Activated CD4-positive, alpha-beta T cell treated with anti-CD3 and anti-CD28 coated beads for 4 hours (primary cell): ENCODE measurements around the gene TAB2.
"Not testable (repeated sequence)": the region's sequence is repeated elsewhere in the genome, so short reads cannot be mapped to it uniquely, and the experiment has no call there.

ENCODE experiments used
- DNase-seq, 2 donors: peaks; one replicate each; pipeline ENCODE4 v3.0.0-alpha.2; 2020

Gene TAB2

DNA sequence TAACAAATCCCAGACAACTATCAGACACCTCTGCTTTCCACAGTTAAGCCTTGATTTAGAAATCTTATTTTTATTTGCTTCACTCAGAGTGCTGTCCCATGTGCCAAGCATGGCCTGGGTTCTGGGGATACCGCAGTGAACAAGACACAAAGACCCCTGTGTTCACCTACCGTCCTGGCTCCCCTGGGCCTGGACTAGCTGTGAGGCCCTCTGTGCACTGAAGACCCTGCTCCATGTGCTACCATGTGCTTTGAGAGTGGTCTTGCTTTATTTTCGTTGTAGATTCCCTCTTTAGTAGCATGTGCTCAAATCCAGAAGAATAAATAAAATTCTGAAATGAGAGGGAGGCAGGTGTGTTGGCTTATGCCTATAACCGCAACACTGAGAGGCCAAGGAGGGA, 105.1 kb downstream of the TAB2 start:
- DNase-seq: no peak

DNA sequence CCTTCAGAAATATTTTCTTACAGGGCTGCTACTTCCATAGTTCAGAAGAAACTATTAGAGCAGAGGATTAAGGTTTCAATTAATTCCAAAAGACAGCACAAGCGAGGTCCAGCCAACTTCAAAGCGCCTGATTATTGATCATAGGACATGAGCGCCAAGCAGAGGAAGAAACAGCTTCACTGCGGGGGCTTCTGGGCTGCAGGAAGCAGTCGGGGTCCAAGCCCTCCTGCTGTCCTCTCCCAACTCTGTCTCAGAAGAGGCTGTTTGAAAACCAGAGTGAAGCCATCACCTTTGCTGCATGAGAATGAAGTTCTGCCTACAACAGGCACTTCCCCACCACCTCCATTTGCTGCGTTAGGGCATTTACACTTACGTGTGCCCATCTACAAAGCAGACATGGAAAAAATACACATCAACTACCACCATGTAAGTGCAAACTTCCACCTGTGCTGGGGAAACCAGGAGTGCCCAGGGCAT, 106.5 kb downstream of the TAB2 start:
- DNase-seq: no peak

DNA sequence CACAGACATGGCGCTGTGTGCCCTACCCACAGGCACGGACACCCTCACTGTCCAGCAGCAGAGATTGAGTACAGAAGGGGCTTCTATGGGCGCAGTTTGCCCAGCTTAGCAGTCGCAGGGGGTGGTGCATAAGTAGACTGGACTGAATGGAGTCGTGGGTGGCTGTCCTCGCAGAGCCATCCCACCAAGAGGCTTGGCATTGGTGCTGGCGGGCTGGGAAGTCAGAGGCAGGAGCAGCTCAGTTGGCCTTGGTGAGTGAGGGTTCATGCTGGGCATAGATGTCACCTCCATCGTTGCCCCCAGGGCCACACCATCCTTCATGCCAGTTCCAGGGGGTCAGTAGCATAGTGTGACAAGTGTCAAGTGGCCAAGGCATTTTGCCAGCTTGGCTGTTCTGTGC, 107.7 kb downstream of the TAB2 start:
- DNase-seq: no peak

DNA sequence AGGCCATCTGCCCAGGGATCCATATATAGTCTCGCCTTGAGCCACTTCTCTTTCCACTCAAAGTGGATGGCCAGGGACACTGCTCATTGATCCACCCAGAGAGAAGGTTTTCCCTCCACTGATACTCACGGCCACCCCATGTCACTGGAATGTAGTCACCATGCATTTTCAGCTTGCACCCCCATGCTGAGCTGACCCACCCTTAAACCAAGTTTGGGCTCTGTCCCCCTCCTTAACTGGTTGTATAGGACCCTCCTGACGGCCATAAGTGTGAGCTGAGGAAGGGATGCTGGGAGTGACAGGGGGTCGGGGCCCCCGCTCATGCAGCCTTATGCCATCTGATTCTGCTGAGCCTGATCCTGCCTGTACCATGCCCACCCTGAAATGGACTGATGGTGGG, 108.2 kb downstream of the TAB2 start:
- DNase-seq: no peak

DNA sequence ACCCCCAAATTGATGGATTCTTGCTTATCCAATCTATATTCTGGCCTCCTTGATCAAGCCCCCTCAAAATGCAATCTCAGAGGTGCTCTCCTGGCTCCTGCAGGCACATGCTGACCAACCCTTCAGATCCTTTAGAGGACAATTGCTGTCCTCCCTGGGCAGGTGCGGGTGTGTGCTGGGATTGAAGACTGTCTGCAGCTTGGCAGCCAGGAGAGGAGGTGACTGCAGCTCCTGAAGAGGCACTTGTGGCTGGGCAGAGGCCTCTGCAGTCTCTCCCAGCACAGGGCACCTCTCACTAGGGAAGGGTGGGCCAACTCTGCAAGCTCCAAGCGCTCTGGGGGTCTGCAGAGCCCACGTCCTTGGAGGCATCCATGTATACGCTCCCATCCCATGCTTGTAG, 111.1 kb downstream of the TAB2 start:
- no peak for DNase-seq

DNA sequence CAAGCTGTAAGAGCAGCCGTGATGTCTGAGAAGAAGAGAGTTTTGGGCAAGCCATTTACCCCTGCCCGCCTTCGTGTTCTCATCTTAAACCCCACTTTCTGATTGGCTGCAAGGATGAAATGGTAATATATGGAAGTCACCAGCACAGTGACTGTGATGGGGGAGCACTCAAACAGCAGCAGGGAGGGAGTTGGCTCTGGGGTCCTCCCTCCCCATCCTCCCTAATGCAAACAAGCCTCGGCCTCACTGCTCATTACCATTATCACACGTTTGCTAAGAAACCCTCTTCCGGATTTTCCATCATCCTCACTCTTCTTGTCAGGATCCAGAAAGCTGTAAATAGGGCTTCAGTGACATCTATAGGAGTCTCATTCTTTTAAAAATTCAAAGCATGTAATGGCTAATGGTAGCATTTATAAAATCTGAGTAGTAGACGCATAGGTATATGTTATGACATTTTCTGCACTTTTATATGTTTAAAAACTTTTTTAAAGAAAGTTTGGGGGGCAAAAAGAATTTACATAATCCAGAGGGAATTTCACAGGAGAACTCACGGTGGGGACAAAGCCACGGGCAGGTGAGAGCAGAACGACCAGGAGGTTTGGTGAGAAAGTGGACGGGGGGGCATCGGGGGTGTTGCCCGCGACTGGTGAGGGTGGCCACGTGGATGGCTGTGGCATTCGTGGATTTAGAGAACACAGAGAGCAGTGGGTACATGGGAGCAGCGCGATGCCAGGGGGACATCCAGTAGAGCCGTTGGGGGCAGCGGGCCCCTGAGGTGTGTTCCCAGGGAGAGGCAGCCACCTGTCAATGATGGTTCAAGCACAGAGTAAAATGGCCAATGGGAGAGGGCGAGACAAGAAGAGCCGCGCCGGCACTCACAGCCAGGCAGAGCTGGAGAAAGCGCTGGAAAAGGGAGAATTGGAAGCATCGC, 112.2 kb downstream of the TAB2 start:
- no peak for DNase-seq

DNA sequence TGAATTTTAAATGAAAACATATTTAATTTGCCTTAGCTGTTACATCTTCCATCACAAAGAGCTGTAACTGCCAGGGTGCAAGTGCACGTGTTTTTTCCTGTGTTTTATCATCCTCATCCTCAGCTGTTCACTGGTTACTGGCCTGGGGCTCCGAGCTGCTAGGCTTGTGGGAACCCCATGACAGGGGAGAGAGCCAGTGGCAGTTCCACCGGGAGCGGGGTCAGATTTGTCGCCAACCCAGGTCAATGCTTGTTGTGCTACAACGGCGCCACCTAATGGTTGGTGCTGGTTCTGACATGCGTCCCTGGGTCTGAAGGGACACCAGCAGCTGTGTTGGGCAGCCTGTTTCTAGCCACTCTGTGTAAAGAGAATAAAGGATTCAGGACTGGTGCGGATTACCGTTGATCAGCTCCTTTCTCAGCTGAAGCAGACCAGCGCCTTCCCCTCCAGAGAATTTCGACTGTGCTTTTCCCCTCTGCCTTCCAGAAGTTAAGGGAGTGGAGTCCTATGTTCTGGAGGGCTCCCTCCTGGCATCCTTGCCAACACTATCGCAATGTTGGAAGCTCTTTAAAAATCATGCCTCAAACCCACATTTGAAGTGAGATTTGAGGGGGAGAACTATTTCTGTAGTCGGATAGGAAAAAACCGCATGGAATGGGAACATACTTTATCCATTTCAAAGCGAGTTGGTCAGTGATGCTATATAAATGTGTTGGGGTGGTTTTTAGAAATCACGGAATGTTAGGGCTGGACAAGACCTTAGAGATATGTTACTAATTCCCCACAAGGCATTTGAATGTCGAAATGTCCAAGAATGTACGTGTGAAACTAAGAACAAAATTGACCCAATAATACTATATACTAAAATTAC, 114.6 kb downstream of the TAB2 start:
- DNase-seq: peak; percentile 86 to 94

DNA sequence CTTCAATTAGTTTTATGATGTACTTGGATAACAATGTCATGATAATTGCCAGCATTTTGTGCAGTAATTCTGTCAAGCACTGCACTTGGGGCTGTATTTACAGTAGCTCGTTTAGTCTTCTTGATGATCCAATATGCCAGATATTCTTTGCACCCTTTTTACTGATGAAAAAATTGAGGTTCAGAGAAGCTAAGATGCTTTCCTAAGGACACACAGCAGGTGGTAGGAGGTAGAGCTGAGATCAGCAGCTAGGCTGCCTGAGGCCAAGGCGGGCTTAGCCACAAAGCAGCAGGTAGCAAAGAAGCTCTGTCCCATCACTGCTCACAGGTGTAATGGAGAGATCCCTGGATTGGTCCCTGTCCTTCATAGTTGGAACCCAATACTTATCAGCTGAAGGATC, 115.9 kb downstream of the TAB2 start:
- DNase-seq: no peak

DNA sequence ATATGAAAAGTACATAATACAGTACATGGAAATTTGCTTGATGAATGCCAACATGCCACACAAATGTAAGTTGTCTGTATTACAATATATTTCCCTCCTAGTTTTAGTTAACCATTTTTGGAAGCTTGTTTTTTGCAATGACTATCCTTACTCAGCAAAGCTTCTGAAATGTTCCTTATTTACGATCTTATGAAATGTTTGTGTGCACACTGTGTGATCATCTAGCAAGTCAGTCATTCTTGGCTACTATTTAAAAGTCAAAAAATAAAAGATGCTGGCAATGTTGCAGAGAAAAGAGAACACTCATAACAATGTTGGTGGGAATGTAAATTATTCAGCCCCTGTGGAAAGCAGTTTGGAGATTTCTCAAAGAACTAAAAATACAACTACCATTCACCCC, 116.4 kb downstream of the TAB2 start:
- no peak for DNase-seq

DNA sequence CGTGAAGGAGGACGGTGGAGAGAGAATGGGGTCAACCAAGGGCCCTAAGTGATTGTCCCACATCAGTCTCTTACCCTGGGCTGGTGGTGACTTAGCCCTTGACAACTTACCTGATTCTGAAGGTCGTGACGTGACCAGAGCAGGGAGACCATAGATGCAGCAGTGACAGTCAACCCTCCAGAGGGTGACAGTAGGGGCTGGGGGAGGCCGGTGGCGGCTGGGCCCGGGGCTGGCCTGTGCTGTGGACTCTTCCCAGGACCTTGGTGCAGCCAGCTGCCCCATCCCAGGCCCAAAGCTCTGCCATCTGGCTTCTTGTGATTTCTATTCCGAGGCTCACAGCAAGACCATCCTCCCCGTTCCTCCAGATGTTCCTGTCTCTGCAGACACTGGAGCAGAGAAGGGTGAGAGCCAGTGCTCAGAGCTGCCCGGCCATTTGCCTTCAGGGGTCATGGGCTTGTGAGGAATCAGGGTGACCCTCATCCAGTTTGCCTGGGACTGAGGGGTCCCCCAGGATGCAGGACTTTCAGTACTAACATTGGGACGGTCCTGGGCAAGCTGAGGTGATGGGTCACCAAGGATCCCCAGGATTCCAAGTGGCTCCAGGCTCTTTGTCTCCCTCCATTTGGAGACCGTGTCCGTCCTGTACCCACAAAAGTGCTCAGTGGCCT, 118.5 kb downstream of the TAB2 start:
- DNase-seq: no peak

DNA sequence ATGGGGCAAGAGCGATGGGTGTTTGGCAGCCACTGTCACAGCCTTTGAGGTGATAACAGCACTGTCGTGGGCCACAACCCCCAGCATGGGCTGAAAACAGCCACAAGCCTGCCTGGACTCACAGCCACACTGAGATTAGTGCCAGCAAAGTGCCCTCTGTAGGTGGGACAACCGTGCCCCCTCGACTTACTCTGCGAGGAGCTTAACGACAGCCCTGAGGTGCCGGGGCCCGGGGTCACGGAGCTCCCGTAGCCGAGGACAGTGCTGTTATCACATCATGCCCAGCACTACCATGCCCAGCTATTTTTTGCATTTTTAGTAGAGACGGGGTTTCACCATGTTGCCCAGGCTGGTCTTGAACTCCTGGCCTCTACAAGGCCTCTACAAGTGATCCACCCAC, 119.1 kb downstream of the TAB2 start:
- DNase-seq: no peak

DNA sequence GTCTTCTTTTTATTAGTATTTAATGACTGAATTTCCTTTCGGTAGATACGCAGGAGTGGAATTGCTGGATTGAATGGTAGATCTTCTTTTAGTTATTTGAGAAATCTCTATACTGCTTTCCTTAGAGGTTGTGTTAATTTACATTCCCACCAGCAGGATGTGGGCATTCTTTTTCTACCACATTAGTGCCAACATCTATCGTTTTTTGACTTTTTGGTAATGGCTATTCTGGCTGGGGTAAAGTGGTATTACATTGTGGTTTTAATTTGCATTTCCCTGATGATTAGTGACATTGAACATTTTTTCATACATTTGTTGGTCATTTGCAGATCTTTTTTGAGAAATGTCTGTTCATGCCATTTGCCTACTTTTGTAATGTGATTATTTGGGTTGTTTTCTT, 119.7 kb downstream of the TAB2 start:
- no peak for DNase-seq

DNA sequence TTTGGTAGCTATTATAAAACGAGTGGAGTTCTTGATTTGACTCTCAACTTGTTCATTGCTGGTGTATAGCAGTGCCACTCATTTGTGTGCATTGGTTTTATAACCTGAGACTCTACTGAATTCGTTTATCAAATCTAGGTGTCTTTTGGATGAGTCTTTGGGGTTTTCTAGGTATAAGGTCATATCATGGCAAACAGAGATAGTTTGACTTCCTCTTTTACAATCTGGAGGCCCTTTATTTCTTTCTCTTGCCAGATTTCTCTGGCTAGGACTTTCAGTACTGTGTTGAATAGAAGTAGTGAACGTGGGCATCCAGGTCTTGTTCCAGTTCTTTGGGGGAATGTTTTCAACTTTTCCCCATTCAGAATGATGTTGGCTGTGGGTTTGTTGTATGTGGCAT, 121.3 kb downstream of the TAB2 start:
- no peak for DNase-seq

DNA sequence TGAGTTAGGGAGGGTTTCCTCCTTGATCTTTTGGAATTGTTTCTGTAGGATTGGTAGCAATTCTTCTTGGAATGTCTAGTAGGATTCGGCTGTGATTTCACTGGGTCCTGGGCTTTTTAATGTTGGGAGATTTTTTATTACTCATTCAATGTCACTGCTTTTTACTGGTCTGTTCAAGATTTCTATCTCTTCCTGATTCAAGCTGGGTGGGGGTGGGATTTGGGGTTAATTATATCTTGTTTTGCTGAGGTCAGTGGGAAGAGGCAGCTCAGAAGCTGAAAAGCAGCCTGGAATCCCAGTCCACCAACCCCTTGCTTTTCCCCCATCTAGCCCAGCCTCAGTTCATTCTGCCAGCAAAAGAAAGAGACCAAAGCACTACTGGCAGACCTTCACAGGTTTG, 122.1 kb downstream of the TAB2 start:
- no peak for DNase-seq

DNA sequence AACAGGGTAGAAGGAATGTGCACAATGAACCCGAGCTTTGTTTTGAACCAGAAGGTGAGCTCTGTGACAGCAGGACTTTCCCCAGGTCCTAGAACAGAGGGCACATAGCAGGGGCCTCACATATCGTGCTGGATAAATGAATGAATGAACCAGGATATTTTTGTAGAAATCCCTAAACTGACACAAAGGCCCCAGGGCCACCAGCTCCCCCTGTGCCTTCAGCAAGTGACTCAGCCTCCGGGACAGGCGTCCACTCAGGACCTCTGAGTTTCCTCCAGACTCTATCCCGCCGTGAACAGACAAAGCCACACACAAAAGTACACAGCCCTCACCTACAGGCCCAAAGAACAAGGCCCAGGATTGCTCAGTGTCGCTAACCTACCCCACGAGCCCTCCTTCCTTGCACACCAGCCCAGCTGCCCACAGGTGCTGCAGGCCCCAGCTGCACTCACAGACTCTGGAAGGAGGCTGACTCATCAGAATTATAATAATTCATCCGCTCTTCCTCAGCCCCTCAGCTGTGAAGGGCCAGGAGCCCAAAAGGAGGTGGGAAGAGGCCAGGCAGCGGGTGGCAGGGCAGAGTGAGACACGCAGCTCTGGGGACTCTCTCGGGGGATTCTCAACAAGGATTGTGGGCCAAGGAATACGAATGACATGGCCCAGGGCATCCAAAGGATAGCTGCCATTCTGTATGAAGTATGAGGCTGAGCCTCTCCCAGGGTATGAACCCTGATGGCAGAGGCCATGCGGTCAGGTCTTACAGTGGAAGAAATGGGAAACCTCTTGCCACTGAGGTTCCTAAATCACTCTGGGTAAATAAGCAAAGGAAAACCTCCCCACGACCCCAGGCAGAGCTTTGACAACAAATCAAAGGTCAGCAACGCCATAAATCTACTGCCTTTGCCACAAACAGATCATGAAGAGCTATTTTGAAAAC, 123.5 kb downstream of the TAB2 start:
- no peak for DNase-seq

DNA sequence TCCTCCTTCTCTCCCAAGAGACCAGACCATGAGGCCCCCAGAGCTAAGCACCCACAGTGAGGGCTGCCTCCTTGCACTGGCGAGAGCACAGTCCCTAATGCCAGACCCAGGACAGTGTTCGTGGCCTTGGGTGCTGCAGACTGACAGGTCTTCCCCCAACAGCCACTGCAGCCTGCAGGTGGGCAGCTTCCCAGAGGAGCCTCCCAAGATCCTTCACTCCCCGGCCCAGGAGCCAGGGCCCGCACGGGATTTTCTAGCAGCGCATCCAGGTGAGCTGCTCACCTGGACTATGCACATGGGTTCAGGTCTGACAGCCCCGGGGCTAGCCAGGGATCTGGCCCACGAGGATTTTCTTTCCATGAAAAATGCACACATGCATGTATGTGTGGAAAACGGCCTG, 124.2 kb downstream of the TAB2 start:
- no peak for DNase-seq

DNA sequence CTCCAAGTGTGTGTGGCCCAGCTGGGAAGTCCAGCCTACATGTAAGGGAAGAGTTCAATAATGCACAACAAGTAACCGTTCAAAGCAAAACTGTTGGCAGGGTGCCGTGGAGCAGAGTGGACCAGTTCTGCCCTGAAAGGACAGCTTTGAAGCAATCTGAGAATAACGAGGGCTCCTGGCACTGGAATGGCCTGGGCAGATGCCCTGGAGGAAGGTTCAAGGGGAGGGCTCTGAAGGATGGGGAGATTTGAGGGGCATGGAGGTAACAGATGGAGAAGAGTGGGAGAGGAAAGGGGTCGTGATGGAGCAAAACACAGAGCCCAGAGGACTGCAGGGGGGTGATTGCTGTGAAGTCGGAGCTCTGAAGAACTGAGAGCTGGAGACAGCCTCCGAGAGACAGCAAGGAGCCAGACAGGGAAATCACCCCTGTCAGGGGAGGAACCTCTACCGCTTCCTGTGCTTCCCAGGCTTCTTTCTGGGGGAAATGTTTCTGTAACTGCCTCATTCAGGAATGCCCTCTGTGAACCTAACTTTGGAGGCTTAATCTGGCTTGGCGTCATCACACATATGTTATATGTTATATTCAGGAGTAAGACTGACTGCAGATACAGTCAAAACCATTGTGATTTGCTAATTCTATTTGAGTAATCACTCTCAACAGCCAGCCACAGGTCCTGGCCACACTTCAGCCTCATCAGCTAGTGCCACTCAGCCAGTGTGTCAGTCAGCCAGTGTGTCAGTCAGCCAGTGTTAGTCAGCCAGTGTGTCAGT, 126.1 kb downstream of the TAB2 start:
- no peak for DNase-seq

DNA sequence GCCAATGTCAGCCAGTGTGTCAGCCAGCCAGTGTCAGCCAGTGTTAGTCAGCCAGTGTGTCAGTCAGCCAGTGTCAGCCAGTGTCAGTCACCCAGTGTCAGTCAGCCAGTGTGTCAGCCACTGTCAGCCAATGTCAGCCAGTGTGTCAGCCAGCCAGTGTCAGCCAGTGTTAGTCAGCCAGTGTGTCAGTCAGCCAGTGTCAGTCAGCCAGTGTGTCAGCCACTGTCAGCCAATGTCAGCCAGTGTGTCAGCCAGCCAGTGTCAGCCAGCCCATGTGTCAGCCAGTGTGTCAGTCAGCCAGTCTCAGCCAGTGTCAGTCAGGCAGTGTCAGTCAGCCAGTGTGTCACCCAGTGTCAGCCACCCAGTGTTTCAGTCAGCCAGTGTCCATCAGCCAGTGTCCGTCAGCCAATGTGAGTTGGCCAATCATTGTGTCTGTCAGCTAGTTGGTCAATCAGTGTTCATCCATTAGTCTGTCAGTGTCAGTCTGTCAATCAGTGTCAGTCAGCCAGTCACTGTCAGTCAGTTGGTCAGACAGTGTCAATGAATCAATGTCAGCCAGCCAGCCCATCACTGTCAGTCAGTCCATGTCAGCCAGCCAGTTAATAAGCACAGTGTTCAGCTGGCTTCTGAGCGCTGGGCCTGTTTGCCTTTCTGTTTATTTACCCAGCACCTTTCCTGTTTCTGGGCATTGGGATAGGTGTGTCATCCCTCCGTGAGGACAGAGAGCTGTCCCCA, 127.0 kb downstream of the TAB2 start:
- DNase-seq: not testable (repeated sequence)

DNA sequence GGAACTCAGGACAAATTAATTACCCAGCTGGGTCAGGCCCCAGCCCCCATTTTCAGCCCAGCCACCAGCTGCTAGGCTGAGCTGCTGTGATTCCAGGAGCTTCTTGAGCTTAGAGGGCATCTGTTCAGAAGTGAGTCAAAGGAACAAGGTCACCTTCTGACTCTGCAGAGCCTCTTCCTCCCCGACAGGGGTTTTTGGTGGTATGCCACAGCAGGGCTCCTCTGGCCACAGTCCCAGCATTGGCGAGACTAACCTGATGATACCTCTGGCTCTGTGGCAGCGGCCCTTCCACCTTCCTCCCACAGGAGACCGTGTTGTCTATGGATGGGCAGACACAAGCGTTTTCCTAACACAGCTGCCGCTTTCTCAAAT, 127.6 kb downstream of the TAB2 start:
- no peak for DNase-seq

DNA sequence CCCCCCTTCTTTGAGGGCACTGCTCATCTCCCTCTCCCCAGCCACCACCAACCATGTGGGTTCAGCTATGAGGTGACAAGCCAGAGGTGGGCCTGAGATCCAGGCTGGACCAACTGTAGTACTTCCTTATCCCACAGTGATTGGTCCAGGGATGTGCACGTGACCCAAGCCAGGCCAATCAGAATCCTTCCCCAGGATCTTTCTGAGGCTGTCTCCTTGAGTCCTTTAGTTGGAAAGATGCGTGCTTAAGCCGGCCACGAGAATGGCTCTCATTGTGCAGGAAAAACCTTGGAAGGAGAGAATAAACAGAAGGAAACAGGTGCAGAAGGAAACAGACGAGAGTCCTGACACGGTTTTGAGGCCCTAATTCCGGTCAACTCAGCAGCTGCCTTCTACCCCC, 128.1 kb downstream of the TAB2 start:
- DNase-seq: no peak
